Retinal pigment epithelial cell (primary cell): ENCODE results near the gene EVL.

Experiments
- DNase-seq: peaks from one replicate; pipeline ENCODE4 v3.0.0-alpha.2; 2010; ENCODE audit warnings: low read depth
- H3K4me3 ChIP-seq: 2 replicates; pipeline ENCODE4 v1.5.1; 2011; ENCODE audit warnings: mild to moderate bottlenecking, low read length, control low read depth, moderate library complexity
- TF ChIP-seq, protein P1 (sequence below): conservative IDR thresholded peaks from 2 replicates; pipeline ENCODE4 v1.5.1; 2011; ENCODE audit warnings: low read depth, low read length, control low read depth, inconsistent platforms

Gene EVL

DNA sequence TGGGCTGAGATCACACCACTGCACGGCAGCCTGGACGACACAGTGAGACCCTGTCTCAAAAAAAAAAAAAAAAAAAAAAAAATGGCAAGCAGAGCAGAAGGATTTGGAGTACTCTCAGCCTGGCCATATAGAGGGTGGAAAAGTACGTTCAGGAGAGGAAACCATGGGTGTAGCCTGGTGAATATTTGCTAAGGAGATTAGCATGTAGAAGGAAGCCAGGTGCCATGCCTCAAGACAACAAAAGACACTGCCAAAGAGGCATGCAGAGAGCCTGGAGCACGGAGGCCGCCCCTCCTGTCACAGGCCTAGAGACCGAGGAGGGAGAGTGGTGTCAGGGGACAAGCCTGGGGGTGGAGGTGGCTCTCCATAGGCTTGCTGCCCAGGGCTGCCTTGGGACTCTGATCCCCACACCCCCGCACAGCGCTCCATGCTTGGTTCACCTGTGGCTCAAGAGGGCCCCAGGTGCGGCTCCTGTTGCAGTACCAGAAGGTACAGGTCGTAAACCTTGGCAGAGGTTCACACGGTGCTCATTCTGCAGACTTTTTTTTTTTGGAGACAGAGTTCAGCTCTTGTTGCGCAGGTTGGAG lies 122.1 kb downstream of the EVL start:
- TF ChIP-seq, protein P1, sequence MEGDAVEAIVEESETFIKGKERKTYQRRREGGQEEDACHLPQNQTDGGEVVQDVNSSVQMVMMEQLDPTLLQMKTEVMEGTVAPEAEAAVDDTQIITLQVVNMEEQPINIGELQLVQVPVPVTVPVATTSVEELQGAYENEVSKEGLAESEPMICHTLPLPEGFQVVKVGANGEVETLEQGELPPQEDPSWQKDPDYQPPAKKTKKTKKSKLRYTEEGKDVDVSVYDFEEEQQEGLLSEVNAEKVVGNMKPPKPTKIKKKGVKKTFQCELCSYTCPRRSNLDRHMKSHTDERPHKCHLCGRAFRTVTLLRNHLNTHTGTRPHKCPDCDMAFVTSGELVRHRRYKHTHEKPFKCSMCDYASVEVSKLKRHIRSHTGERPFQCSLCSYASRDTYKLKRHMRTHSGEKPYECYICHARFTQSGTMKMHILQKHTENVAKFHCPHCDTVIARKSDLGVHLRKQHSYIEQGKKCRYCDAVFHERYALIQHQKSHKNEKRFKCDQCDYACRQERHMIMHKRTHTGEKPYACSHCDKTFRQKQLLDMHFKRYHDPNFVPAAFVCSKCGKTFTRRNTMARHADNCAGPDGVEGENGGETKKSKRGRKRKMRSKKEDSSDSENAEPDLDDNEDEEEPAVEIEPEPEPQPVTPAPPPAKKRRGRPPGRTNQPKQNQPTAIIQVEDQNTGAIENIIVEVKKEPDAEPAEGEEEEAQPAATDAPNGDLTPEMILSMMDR, result no peak
- no peak for DNase-seq
- no peak overlapping the region for H3K4me3 ChIP-seq

DNA sequence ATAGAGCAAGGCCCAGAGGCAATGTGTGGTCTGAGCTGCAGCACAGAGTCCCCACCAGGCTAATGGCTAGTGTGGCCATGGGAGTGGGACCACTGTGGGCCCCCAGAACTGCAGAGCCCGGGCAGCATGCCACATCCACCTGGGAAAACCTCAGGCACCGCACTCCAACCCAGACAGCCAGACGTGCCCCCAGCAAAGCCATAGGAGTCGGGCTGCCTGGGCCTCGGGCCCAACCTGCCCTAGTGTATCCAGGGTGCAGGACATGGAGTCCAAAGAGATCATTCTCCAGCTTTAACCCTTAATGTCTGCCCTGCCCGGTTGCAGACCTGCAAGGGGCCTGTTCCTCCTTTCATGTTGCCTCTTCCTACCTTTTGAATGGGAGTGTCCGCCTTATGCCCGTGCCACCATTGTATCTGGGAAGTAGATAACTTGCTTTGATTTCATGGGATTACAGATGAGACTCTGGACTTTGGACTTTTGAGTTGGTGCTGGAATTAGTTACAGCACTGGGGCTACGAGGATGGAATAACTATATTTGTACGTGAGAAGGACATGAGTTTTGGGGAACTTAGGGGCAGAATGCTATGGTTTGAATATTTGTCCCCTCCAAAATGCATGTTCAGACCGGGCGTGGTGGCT lies 123.3 kb downstream of the EVL start:
- TF ChIP-seq, protein P1, result no peak
- DNase-seq, result no peak
- H3K4me3 ChIP-seq, result no peak overlapping the region

DNA sequence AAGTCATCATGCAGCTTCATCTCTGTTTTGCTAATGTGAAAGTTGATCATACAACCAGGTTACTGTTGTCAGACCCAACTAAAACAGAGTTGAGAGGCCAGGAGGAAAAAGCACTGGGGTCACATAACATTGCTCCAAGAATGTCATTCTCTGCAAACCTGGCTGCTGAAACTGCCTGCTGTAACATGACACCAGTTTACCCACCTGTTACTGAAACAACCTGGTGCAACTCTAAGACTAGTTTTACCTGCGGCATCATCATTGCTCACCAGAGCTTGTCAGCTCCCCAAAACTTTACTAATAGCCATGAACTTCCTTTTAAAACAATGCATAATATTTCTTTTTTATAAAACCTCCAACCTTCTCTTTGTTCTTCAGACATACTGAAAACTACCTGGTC lies 124.9 kb downstream of the EVL start:
- no peak overlapping the region for H3K4me3 ChIP-seq
- DNase-seq, result no peak
- TF ChIP-seq, protein P1, result no peak

DNA sequence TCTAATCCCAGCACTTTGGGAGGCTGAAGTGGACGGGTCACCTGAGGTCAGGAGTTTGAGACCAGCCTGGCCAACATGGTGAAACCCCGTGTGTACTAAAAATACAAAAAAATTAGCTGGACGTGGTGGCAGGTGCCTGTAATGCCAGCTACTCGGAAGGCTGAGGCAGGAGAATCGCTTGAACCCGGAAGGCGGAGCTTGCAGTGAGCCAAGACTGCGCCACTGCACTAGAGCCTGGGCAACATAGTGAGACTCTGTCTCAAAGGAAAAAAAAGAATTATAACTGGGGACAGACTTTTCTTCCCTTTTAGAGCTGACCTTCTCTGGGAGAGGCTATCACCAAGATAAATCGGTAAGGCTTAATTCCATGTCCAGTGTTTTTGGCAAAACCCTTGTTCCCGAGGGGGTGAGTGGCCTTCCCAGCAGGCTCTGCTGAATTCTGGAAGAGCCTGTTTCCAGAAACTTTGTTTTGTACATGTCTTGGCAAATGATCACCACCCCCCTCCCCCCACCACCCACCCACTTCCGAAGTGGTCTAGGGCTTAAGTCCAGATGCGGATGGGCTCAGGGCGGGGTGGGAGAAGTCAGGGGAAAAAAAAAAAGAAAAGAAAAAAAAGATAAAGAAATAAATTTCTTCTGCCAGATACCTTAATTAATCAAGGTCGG lies 126.5 kb downstream of the EVL start:
- TF ChIP-seq, protein P1, result no peak
- no peak for DNase-seq
- H3K4me3 ChIP-seq, result no peak overlapping the region

DNA sequence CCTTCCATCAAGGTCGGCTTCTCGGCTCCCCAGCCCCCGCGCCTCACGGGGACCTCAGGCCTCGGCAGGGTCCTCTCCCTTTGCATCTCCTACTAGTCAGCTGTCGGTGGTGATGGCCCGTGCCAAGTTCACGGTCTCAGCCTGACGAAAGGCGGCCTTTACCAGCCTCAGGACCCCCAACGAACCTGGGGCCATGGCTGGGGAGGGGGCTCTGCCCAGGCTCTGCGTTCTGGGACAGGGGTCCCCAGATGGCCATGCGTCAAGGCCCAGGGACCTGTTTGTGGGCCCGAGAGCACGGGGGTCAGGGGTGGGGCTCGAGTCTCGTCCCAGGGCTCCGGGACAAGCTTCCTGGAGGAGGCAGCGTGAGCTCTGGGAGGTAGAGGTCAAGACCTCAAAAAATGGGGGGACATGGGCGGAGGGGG lies 127.0 kb downstream of the EVL start:
- peak overlapping the region; percentile 40 for H3K4me3 ChIP-seq
- TF ChIP-seq, protein P1, result no peak
- no peak for DNase-seq

DNA sequence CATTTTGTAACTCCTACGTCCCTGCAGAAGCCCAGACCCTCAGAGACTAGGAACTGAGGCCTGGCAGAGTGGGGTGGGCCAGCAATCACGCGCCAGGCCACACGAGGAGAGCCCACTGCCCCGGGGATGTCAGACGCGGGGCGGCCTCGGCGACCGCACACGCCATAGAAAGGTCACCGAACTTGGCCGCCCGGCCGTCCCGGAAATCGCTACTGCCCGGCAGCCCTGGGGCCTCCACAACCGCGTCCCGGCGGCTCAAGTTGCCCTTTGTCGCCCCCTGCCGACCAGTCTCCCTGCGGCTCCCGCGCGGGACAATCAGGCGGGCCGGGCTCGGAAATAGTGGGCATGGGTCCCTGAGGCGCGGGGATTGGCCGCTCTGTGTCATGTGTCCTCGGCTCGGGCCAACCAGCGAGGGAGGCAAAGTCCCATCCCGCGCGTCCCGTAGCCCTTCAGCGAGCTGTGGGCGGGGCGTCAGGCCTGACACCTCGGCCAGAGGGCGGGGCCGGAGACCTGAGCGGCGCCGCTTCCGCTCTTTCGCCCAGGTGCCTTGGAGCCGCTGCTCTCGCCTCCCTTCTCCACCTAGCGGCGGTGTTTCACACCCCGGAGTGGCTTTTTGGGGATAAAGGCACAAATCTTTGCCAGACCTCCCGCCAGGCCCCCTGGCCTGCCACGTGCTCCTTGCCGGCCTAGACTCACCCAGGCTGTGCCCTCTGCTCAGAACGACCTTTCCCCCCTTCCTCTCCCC lies 127.6 kb downstream of the EVL start:
- TF ChIP-seq, protein P1, result peak; percentile 69
- H3K4me3 ChIP-seq, result peak overlapping the region; percentile 47
- peak; percentile 91 for DNase-seq
